ENCODE measurements around the gene KLHL17.

The KLHL17 gene

GRCh38 chr1:917466-918091, 42.8 kb upstream of the KLHL17 start:
- no peak for TF ChIP-seq CTCF (IDR thresholded peaks at IDR 0.05; ENCODE audit: low read depth, low read length)
- no peak for DNase-seq
- Histone ChIP-seq H3K27me3 (no peaks in the 10 kb centered on the region), H3K4me1 (peaks cover 60% of the 10 kb centered on the region), H3K4me3 (ENCODE audit: low read depth, low read length) (no peak overlapping the region; the same call in 1 of the 2 replicates), H3K36me3 (peaks cover 5% of the 10 kb centered on the region), H3K9me3 (no peaks in the 10 kb centered on the region)

GRCh38 chr1:918353-918752, 42.0 kb upstream of the KLHL17 start:
- Histone ChIP-seq H3K4me1 (peaks cover 57% of the 10 kb centered on the region), H3K4me3 (ENCODE audit: low read depth, low read length) (no peak overlapping the region), H3K27me3 (no peaks in the 10 kb centered on the region), H3K36me3 (peaks cover 5% of the 10 kb centered on the region), H3K9me3 (no peaks in the 10 kb centered on the region)
- no peak for TF ChIP-seq CTCF (IDR thresholded peaks at IDR 0.05; ENCODE audit: low read depth, low read length)
- DNase-seq, result no peak

- H3K36me3 ChIP-seq, result peaks cover 5% of the 10 kb centered on the region
- no peak for DNase-seq
- TF ChIP-seq CTCF (IDR thresholded peaks at IDR 0.05; ENCODE audit: low read depth, low read length), result no peak
- H3K4me1 ChIP-seq, result peaks cover 52% of the 10 kb centered on the region
- H3K27me3 ChIP-seq, result no peaks in the 10 kb centered on the region
- no peaks in the 10 kb centered on the region for H3K9me3 ChIP-seq
- no peak overlapping the region for H3K4me3 ChIP-seq (ENCODE audit: low read depth, low read length)
Observed at GRCh38 chr1:918843-919242, 41.5 kb upstream of the KLHL17 start.

- Histone ChIP-seq H3K36me3 (peaks cover 5% of the 10 kb centered on the region), H3K9me3 (no peaks in the 10 kb centered on the region), H3K4me1 (peaks cover 51% of the 10 kb centered on the region), H3K27me3 (no peaks in the 10 kb centered on the region; the same call in 1 of the 2 replicates), H3K4me3 (ENCODE audit: low read depth, low read length) (no peak overlapping the region)
- TF ChIP-seq CTCF (IDR thresholded peaks at IDR 0.05; ENCODE audit: low read depth, low read length), result peak; percentile 21
- peak; percentile 27 for DNase-seq
Observed at GRCh38 chr1:919271-919872, 41.0 kb upstream of the KLHL17 start.

- H3K36me3 ChIP-seq, result peaks cover 5% of the 10 kb centered on the region
- peaks cover 51% of the 10 kb centered on the region for H3K4me1 ChIP-seq
- no peak for TF ChIP-seq CTCF (IDR thresholded peaks at IDR 0.05; ENCODE audit: low read depth, low read length)
- H3K27me3 ChIP-seq, result no peaks in the 10 kb centered on the region; the same call in 1 of the 2 replicates
- H3K4me3 ChIP-seq (ENCODE audit: low read depth, low read length), result no peak overlapping the region
- no peaks in the 10 kb centered on the region for H3K9me3 ChIP-seq
- DNase-seq, result peak; percentile 22
Observed at GRCh38 chr1:920010-920409, 40.4 kb upstream of the KLHL17 start.

GRCh38 chr1:920521-920920, 39.9 kb upstream of the KLHL17 start:
- Histone ChIP-seq H3K9me3 (no peaks in the 10 kb centered on the region), H3K4me1 (peaks cover 51% of the 10 kb centered on the region), H3K4me3 (ENCODE audit: low read depth, low read length) (peak overlapping the region; percentile 24), H3K27me3 (no peaks in the 10 kb centered on the region; the same call in none of the 2 replicates), H3K36me3 (peaks cover 5% of the 10 kb centered on the region)
- TF ChIP-seq CTCF (IDR thresholded peaks at IDR 0.05; ENCODE audit: low read depth, low read length), result no peak
- peak; percentile 26 for DNase-seq

All from BE2C (cell line).